ENCODE data around the gene EIF5.

DNA sequence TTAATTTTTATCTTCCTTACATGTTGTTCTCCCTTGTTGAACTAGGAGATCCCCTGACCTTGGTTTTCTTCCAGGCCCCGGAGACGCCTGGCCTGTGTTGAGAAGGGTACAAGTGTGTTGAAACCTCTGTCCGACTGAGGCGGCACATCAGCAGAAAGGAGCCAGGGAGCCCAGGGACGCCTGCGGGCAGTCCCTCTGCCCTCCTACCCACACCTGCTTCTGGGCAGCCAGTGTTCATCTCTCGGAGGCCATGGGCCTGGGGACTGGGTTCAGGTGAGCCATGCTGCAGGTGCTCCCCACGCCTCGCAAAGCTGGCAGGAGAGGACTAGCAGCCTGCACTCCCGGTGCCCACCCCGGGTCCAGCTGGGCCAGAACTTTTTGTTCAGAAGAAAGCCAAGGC is 39.9 kb upstream of the EIF5 start:
- TF ChIP-seq, protein P1, sequence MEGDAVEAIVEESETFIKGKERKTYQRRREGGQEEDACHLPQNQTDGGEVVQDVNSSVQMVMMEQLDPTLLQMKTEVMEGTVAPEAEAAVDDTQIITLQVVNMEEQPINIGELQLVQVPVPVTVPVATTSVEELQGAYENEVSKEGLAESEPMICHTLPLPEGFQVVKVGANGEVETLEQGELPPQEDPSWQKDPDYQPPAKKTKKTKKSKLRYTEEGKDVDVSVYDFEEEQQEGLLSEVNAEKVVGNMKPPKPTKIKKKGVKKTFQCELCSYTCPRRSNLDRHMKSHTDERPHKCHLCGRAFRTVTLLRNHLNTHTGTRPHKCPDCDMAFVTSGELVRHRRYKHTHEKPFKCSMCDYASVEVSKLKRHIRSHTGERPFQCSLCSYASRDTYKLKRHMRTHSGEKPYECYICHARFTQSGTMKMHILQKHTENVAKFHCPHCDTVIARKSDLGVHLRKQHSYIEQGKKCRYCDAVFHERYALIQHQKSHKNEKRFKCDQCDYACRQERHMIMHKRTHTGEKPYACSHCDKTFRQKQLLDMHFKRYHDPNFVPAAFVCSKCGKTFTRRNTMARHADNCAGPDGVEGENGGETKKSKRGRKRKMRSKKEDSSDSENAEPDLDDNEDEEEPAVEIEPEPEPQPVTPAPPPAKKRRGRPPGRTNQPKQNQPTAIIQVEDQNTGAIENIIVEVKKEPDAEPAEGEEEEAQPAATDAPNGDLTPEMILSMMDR (conservative IDR thresholded peaks at IDR 0.05 in 1 of 2, IDR thresholded peaks at IDR 0.05 in 1 of 2; ENCODE audit: extremely low read depth in 1 of 2, insufficient read depth in 1 of 2, low read depth in 1 of 2, low read length in 2 of 2), result no peak
- no peak for TF ChIP-seq EZH2 (IDR thresholded peaks at IDR 0.05; ENCODE audit: borderline replicate concordance, low read length)

All from mammary epithelial cell (primary cell).